ENCODE measurements around the gene GCDH.
"Not testable (repeated sequence)": the region's sequence is repeated elsewhere in the genome, so short reads cannot be mapped to it uniquely, and the experiment has no call there.

Gene GCDH

DNA sequence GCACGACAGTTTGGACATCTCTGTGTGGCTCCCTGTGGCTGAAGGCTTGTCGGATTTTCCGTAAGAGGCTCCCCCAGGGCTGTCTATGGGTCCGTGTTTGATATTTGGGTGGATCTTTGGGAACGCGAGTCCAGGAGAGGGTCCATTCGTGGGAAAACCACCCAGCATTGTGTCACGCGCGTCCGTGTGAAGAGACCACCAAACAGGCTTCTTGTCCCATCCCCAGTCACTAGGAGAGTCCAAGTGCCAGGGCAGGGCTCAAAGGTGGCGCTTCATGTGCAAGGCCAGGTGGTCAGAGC lies 6.4 kb upstream of the GCDH start:
- Mint-ChIP-seq H3K4me1 (ENCODE audit: low read depth) (peaks cover 66% of the 10 kb centered on the region), H3K27me3 (peaks cover 15% of the 10 kb centered on the region), H3K36me3 (ENCODE audit: low read depth) (peaks cover 6% of the 10 kb centered on the region), H3K4me3 (peak overlapping the region; percentile 86), H3K27ac (peak overlapping the region; percentile 97), H3K9me3 (peaks cover 7% of the 10 kb centered on the region)
- intact Hi-C loops (cut with micrococcal nuclease), result loop anchor here (2.0 kb wide), 1 partner anchor 80 kb away; no protein-coding TSS in a partner anchor

DNA sequence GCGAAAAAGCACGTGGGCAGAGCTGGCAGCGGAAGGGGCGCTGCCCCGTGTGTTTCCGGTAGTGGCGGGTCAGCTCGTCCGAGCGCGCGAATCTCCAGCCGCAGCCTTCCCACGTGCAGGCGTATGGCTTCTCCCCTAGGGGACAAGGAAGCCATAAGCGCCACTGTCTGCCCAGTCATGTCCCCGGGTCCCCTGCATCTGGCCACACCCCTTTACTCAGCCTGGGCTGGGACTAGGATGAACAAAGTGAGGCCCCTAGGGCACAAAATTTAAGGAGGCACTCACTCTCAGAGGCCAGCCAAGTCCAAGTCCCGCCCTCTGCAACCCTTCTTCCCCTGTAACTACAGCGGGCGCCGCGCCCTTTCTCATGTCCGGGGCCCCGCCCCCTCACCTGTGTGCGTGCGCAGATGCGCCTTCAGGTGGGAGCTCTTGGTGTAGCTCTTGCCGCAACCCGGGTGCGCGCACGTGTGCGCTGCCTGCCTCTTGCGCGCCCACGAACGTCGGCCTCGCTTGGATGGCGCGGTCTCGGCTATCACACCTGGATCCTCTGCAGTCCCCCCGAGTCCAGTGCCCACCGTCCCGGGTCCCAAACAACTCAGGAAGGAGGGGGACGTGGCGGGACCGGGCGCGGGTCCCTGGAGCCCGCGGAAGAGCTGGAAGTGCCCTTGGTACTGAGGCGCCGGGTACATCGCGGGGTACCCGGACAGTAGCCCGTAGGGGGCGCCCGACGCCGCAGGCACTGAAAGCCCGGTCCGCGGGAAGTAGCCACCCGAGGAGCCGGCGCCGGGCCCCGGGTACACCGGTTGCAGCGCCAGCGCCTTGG lies 5.8 kb upstream of the GCDH start:
- H3K4me3 Mint-ChIP-seq, result peak overlapping the region; percentile 86
- peaks cover 6% of the 10 kb centered on the region for H3K36me3 Mint-ChIP-seq (ENCODE audit: low read depth)
- peaks cover 7% of the 10 kb centered on the region for H3K9me3 Mint-ChIP-seq
- peak overlapping the region; percentile 97 for H3K27ac Mint-ChIP-seq
- peaks cover 15% of the 10 kb centered on the region for H3K27me3 Mint-ChIP-seq
- peaks cover 61% of the 10 kb centered on the region for H3K4me1 Mint-ChIP-seq (ENCODE audit: low read depth)
- intact Hi-C loops (cut with micrococcal nuclease), result loop anchor here (2.0 kb wide), 1 partner anchor 80 kb away; no protein-coding TSS in a partner anchor

DNA sequence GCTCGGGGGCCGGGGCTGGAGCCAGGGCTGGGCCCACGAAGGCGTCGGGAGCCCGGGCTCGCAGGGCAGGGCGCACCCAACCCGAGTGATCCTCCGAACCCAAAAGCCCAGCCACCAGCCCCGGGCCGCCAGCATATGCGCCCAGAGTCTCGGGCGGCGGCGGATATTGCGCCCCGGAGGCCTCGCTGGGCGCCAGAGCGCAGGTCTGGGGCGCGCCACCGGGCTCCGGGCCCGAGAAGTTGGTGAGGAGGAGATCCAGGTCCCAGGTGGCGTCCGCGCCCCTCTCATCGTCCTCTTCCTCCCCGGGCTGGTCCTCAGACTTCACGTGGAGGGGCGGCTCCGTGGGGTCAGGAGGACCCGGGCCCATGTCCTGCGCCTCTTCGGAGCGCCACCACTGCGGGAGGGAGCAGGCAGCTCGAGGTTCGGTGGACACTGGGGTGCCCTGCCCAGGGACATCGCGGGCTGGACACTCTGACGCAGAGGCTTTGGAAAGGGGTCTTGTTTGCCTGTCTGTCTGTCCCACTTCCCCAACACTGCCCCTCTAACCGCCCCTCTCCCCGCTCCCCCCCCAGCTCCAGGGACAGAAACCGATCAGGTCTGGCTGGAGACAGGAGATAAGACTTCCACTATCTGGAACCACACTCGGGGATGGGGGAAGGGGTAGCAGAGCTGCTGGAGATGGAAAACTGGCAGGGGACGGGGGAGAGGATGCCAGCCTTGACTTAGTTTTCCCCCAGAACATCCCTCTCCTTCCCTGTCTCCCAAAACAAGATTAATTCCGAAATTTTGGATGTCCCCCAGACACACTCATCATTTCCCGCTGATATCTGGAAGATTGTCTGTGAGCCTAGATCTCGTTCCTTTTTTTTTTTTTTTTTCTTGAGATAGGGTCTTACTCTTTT lies 5.0 kb upstream of the GCDH start:
- peak overlapping the region; percentile 97 for H3K27ac Mint-ChIP-seq
- intact Hi-C loops (cut with micrococcal nuclease), result loop anchor here (2.0 kb wide), 1 partner anchor 79 kb away; no protein-coding TSS in a partner anchor

DNA sequence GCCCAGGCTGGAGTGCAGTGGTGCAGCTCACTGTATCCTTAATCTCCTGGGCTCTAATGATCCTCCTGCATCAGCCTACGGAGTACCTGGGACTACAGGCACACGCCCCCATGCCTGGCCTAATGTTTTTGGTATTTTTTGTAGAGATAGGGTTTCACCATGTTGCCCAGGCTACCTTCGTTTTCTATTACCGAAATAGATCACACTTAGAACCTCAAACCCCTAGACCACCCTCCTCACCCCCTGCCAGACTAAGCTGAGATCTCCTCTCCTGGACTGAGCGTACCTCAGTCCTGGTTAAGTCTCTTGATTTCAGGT lies 4.3 kb upstream of the GCDH start:
- peaks cover 60% of the 10 kb centered on the region for H3K4me1 Mint-ChIP-seq (ENCODE audit: low read depth)
- H3K27ac Mint-ChIP-seq, result peak overlapping the region; percentile 17

More for the DNA sequence above, 5.0 kb upstream of the GCDH start:
- peaks cover 15% of the 10 kb centered on the region for H3K27me3 Mint-ChIP-seq
- peak overlapping the region; percentile 86 for H3K4me3 Mint-ChIP-seq
- H3K4me1 Mint-ChIP-seq (ENCODE audit: low read depth), result peaks cover 60% of the 10 kb centered on the region
- peaks cover 7% of the 10 kb centered on the region for H3K9me3 Mint-ChIP-seq
- peaks cover 8% of the 10 kb centered on the region for H3K36me3 Mint-ChIP-seq (ENCODE audit: low read depth)

DNA sequence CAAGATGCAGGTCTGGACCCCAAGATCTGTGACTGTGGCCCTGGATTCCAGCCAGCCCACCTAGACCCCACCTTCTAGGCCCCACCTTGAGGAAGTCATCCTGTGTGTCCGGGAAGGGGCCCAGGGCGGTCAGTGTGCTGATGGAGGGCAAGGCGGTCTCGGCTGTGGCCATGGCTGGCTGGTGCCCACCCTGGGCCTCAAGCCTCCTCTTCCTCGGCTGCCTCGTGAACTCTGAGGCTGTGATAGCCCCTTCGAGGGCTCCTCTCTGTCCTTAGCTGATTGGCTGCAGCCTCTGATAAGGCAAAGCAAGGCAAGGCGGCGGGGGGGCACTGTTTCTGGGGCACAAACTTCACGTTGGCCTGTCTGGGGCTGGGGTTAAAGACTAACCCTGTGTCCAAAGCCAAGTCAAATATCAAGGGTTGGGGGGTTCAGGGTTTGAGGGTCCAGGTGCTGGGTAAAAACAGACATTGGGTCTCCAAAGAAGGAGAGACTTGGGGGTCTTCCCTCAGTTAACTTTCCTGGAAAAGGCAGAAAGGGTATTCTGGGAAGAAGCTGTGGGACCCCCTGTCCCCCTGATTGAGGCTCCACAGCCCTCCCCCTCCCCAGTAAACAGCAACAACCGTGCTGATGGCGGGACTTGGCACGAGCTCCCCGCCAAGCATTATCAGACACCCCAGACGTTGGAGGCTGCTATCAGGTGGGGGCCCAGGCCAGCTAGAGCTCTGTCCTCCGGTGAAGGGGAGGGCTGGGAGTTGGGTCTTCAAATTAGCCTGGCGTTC lies 3.8 kb upstream of the GCDH start, which contains the start of gene KLF1:
TSS of gene KLF1 (minus strand) at position 233 of the 779 bp plus-strand sequence. CDS start at position 172, 61 bp downstream.
- Mint-ChIP-seq H3K36me3 (ENCODE audit: low read depth) (peaks cover 12% of the 10 kb centered on the region), H3K4me1 (ENCODE audit: low read depth) (peaks cover 60% of the 10 kb centered on the region), H3K9me3 (peaks cover 7% of the 10 kb centered on the region), H3K4me3 (peak within 1 kb of the TSS; percentile 86), H3K27ac (peak within 1 kb of the TSS; percentile 17), H3K27me3 (peaks cover 15% of the 10 kb centered on the region)
- intact Hi-C loops (cut with micrococcal nuclease), result no loop called here

More for the DNA sequence above, 4.3 kb upstream of the GCDH start:
- Mint-ChIP-seq H3K4me3 (no peak overlapping the region), H3K36me3 (ENCODE audit: low read depth) (peaks cover 12% of the 10 kb centered on the region), H3K9me3 (peaks cover 7% of the 10 kb centered on the region), H3K27me3 (peaks cover 15% of the 10 kb centered on the region)
- intact Hi-C loops (cut with micrococcal nuclease), result no loop called here

DNA sequence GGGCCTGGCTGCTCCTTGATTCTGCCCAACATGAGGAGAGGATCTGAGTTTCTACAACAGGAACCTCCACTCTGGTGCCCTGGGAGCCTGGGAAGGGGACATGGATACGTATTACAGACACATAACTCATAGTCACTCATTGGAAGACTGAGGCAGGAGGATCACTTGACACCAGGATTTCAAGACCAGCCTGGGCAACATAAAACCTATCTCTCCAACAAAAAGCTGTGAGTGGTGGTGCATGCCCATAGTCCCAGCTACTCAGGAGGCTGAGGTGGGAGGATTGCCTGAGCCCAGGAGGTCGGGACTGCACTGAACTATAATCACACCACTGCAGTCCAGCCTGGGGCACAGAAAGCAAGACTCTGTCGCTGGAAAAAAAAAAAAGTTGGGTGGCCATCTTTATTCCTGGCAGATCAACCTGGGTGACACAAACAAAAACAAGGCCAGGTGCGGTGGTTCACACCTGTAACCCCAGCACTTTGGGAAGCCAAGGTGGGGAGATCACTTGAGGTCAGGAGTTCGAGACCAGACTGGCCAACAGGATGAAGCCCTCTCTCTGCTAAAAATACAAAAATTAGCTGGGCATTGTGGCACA lies 2.9 kb upstream of the GCDH start:
- Mint-ChIP-seq H3K9me3 (peaks cover 7% of the 10 kb centered on the region), H3K4me3 (no peak overlapping the region), H3K27ac (no peak overlapping the region), H3K36me3 (ENCODE audit: low read depth) (peaks cover 13% of the 10 kb centered on the region), H3K4me1 (ENCODE audit: low read depth) (peaks cover 53% of the 10 kb centered on the region), H3K27me3 (peaks cover 15% of the 10 kb centered on the region)
- intact Hi-C loops (cut with micrococcal nuclease), result no loop called here

DNA sequence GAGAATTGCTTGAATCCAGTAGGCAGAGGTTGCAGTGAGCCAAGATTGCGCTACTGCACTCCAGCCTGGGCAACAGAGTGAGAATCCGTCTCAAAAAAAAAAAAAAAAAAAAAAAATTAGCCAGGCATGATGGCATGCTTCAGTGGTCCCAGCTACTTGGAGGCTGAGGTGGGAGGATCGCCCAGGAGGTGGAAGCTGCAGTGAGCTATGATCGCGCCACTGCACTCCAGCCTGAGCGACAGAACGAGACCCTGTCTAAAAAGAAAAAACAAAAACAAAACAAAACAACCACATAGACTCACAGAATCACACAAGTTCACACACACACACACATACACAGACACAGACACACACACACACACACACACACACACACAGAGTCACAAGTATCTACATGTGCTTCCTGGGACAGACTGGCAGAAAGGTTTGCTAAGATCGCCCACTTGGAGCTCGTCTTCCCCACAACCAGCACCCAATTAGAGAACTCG lies 617 bp upstream of the GCDH start:
- intact Hi-C loops (cut with micrococcal nuclease); H3K9me3 Mint-ChIP-seq: not testable (repeated sequence)
- Mint-ChIP-seq H3K4me3 (peak overlapping the region; percentile 96), H3K36me3 (ENCODE audit: low read depth) (peaks cover 30% of the 10 kb centered on the region), H3K4me1 (ENCODE audit: low read depth) (peaks cover 30% of the 10 kb centered on the region), H3K27me3 (peaks cover 11% of the 10 kb centered on the region), H3K27ac (peak overlapping the region; percentile 91)

DNA sequence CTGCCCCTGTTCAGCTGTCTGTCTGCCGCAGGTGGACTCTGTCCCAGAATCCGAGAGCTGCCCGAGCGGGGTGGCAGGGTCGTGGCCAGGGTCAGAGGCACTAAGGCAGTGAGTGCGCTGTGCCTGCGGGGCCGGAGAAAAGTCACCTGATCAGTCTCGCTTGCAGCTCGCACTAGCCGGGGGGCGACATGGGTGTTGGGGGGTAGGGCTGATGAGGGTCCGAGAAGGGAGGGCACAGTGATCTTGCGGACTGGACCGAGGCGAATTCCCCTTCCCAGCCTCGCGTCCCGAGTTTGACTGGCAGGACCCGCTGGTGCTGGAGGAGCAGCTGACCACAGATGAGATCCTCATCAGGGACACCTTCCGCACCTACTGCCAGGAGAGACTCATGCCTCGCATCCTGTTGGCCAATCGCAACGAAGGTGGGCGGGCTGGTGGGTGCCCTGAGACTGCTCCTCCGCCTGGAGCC lies 627 bp downstream of the GCDH start:
- peaks cover 3% of the 10 kb centered on the region for H3K27me3 Mint-ChIP-seq
- no peaks in the 10 kb centered on the region for H3K9me3 Mint-ChIP-seq
- H3K27ac Mint-ChIP-seq, result peak overlapping the region; percentile 91
- H3K4me1 Mint-ChIP-seq (ENCODE audit: low read depth), result peaks cover 22% of the 10 kb centered on the region
- H3K36me3 Mint-ChIP-seq (ENCODE audit: low read depth), result peaks cover 40% of the 10 kb centered on the region
- H3K4me3 Mint-ChIP-seq, result peak overlapping the region; percentile 96
- intact Hi-C loops (cut with micrococcal nuclease), result loop anchor here (1.0 kb wide), 1 partner anchor 8 kb away; no protein-coding TSS in a partner anchor

DNA sequence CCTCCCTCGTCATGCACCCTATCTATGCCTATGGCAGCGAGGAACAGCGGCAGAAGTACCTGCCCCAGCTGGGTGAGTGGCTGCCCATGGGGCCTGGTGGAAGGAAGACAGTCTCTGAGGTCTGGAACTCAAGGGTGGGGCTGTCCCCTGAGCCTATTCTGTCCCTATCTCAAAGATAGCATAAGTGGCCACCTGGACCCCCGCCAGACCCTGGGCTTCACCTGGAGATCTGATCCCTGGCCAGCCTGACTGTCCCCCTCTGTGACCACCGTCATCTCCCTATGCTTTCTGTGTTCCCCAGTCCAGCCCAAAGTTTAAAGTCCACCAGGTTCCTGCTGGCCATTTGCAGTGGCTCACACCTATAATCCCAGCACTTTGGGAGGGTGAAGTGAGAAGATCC lies 2.6 kb downstream of the GCDH start:
- Mint-ChIP-seq H3K36me3 (ENCODE audit: low read depth) (peaks cover 60% of the 10 kb centered on the region), H3K4me3 (no peak overlapping the region), H3K4me1 (ENCODE audit: low read depth) (peaks cover 22% of the 10 kb centered on the region), H3K27me3 (no peaks in the 10 kb centered on the region), H3K9me3 (no peaks in the 10 kb centered on the region), H3K27ac (no peak overlapping the region)
- intact Hi-C loops (cut with micrococcal nuclease), result no loop called here

DNA sequence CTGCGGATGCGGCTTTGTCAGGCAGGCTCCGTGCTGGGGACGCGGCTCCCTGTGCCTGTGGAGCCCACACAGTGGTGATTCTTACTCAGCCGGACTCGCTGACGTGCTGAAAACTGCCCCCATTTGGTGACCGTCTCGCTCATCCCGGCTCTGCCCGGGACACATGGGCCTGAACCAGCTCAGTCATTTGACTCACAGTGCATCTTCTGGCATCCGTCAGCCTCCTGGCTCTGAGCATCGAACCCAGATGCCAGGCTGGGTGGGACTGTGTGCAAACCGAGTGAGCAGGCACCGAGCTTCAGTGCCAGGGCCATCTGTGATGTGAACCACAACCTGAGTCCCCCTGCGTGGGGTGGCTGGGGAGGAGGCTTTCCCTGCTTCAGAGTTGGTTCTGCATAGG lies 5.5 kb downstream of the GCDH start:
- Mint-ChIP-seq H3K27ac (no peak overlapping the region), H3K36me3 (ENCODE audit: low read depth) (peaks cover 73% of the 10 kb centered on the region), H3K9me3 (no peaks in the 10 kb centered on the region)

DNA sequence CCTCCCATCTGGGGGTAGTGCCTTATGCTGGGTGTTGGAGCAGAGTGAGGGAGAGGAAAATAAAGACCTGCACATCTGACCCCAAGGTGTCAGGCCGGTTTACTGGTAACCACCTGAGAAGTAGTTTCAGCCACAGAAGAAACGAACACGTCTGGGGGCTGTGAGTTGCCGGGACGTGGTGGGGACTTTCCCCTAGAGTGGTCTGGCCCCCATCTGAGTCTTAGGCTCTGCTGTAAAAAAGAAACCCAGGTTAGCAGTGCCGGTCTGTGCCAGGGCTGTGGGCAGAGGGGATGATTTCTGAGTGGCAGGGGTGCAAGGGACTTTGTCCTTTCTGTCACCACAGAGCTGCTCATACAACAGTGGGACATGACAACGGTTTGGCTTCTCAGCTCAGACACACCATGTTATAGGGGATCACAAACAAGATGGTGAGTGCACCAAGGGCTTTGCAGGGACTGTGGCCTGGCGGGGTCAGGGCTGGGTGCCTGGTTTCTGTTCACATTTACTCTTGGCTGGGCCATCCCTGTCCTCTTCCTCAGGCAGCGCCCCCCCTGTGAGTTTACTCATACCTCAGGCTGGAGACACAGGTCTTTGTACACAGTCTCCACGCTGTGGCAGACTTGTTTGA lies 9.0 kb downstream of the GCDH start:
- intact Hi-C loops (cut with micrococcal nuclease), result no loop called here
- Mint-ChIP-seq H3K4me3 (no peak overlapping the region), H3K27ac (no peak overlapping the region)

More for the DNA sequence above, 5.5 kb downstream of the GCDH start:
- peaks cover 10% of the 10 kb centered on the region for H3K4me1 Mint-ChIP-seq (ENCODE audit: low read depth)
- no peaks in the 10 kb centered on the region for H3K27me3 Mint-ChIP-seq
- intact Hi-C loops (cut with micrococcal nuclease), result no loop called here
- H3K4me3 Mint-ChIP-seq, result no peak overlapping the region

DNA sequence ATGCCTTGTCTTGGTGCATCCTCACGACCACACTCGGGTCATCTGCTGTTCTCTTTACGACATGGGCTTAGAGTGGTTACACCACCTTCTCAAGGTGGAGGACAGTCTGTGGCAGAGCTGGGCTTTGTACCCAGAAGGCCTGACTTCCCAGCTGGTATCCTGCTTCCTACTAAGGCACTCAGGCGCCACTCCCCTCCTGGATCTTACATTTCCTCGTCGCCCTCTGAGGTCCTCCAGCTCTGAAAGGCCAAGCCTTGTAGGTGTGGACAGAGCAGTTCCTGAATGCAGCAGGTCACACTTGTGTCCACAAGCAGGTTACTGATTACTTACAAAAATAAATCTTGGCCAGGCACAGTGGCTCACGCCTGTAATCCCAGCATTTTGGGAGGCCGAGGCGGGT lies 16.2 kb downstream of the GCDH start:
- no peak overlapping the region for H3K27ac Mint-ChIP-seq

More for the DNA sequence above, 9.0 kb downstream of the GCDH start:
- Mint-ChIP-seq H3K36me3 (ENCODE audit: low read depth) (peaks cover 60% of the 10 kb centered on the region), H3K27me3 (no peaks in the 10 kb centered on the region), H3K4me1 (ENCODE audit: low read depth) (no peaks in the 10 kb centered on the region), H3K9me3 (no peaks in the 10 kb centered on the region)

More for the DNA sequence above, 16.2 kb downstream of the GCDH start:
- Mint-ChIP-seq H3K27me3 (no peaks in the 10 kb centered on the region), H3K9me3 (no peaks in the 10 kb centered on the region), H3K4me3 (no peak overlapping the region), H3K4me1 (ENCODE audit: low read depth) (peaks cover 2% of the 10 kb centered on the region), H3K36me3 (ENCODE audit: low read depth) (peaks cover 7% of the 10 kb centered on the region)
- intact Hi-C loops (cut with micrococcal nuclease), result no loop called here

Data from dendritic cell treated with granulocyte-macrophage colony-stimulating factor and Interleukin-4, amounts not matched to agents 40 ng/mL and 50 ng/mL, for 4 days (primary cell).